GM18526 (cell line): ENCODE data around the gene ZMIZ2.

Source experiments
- POLR2A ChIP-seq: IDR thresholded peaks from 3 replicates; pipeline ENCODE4 v1.6.1; 2011; ENCODE audit not compliant: insufficient read length; ENCODE audit errors: extremely low read depth

The ZMIZ2 gene

DNA sequence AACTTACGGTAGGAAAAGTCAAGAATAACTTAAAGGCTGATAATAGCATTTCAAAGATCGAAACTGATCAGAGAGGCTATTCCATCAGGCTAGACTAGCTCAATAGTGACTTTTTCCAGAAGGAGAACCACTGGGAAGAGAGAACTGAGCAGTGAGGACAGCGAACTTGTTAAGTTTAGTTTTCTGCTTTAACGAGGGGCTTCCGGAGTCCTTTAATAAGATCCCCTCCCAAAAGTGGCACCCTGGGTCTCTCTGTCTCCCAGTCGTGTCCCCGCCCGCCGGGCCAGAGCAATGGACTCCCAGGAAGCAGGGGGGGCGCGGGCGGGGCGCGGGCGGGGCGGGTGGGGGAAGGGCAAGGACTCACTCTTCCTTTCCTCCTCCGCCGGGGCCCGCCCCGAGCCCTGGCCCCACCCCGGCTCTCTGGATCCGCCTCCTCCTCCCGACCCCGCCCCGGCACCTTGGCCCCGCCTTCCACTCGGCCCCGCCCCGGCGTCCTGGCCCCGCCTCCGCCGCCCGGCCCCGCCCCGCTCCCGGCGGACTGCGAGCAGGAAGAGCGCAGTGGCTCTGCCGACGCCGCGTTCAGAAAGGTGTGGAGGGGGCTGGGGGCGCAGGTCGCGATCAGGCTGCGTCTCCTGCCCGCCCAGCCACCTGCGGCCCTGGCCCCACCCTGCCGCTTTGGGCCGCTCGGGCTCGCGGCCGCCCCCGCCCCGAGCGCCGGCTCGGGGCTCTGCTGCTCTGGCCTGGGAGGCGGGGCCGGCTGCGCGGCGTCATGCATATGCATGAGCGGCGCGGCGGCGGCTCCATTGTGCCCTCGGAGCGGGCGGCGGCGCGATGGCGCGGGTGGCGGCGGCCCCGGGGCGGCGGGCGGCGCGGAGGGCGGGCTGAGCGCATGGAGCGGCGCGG, at the start of gene ZMIZ2:
Gene ZMIZ2 (plus strand): TSS at position 803 of the 903 bp plus-strand sequence. CDS start 7,403 bp downstream, outside the sequence.
- peak; percentile 65 for TF ChIP-seq POLR2A

DNA sequence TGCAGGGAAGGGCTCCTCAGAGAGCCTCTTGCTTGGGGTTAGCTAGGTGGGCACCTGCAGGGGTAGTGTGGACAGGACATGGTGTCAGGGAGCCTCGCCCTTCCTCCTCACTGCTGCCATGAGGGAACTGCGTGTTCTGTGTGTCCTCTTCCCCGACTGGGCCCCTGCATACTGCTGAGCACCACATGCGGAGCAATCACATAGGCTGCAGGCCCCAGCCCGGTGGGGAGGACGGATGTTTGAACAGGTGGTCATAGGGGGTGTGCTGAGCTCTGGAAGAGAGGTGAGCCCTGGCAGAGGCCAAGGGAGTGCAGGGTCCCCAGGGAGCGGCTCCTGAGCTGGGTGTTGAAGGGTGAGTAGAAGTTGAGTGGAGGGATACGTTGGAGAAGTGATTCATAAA, 48.3 kb upstream of the ZMIZ2 start:
- TF ChIP-seq POLR2A: no peak

DNA sequence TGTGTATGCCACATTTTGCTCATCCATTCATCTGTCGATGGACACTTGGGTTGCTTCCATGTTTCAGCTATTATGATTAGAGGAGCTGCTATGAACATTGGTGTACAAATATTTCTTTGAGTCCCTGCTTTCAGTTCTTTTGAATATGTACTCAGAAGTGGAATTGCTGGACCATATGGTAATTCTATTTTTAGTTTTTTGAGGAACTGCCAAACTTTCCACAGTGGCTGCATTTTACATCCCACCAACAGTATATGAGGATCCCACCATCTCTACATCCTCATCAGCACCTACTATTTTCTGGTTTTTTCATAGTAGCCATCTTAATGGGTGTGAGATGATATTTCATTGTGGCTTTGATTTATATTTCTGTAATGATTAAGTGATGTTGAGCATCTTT, 44.7 kb upstream of the ZMIZ2 start:
- TF ChIP-seq POLR2A: no peak

GRCh38 chr7:44705434-44705833, 43.2 kb upstream of the ZMIZ2 start:
- TF ChIP-seq POLR2A: no peak

- TF ChIP-seq POLR2A: no peak
These were observed 41.7 kb upstream of the ZMIZ2 start for GRCh38 chr7:44706788-44707557.

DNA sequence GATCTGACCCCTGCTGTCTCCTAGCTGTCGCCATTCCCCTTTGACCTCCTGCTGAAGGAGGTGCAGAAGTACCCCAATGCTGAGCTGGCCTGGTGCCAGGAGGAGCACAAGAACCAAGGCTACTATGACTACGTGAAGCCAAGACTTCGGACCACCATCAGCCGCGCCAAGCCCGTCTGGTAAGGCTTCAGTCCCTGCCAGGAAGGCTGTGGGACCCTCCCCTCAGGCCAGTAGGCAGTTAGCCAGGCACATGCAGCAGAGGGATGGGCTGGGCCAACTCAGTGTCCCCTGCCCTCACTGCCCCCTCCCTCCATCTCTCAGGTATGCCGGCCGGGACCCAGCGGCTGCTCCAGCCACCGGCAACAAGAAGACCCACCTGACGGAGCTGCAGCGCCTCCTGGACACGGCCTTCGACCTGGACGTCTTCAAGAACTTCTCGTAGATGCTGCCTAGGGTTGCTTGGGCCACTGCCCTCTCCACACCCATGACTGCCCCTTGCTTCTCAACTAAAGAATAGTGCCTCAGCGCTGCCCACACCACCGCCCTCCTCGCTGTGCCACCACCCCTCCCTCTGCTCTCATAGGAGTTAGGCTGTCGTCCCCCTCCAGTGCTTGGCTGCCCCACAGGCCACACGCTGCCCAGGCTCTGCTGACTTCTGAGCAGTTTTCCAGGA, 41.0 kb upstream of the ZMIZ2 start:
- TF ChIP-seq POLR2A: no peak

DNA sequence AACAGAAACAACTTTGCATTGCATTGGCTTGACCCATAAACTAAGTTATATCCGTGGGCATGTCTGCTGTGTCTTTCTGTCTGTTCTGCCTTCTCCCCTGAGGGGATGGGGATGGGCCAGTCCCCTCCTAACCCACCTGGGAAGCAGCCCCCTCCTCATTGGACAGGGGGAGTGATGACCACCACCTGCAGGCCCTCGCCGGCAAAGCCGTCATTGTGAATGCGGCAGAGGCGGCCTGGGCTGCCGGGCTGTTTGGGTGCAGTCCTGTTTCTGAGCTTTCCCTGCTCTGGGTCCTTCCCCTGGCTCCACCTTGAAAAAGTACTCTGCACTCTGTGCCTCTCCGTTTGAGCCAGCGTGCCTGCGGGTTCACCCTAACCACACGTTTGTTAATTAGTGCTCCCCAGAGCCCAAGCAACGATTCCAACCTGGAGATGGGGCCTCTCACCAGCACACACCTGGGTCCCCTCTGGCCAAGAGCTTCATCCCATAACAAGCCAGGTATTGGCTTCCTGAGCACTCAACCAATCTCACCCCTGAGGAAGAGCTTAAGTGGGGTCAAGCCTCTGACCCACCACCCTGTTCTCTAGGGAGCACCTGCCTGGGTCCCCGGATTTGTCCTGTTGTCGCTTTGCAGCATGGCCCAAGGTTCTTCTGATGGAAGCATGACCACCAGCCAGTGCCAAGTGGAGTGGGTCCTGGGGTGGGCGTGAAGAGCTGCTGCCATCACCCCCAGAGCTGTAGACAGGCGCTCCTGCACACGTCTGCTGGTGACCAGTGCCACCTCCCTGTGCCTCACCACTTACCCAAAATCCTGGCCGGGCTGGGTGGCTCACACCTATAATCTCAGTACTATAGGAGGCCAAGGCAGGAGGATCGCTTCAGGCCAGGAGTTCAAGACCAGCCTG, 39.4 kb upstream of the ZMIZ2 start:
- TF ChIP-seq POLR2A: no peak

GRCh38 chr7:44709945-44710596, 38.6 kb upstream of the ZMIZ2 start:
- TF ChIP-seq POLR2A: no peak

- TF ChIP-seq POLR2A: no peak
These were observed 37.1 kb upstream of the ZMIZ2 start for GRCh38 chr7:44711528-44711927.

- no peak for TF ChIP-seq POLR2A
These were observed 36.6 kb upstream of the ZMIZ2 start for GRCh38 chr7:44712012-44712411.

- no peak for TF ChIP-seq POLR2A
These were observed 35.5 kb upstream of the ZMIZ2 start for GRCh38 chr7:44713141-44713540.

DNA sequence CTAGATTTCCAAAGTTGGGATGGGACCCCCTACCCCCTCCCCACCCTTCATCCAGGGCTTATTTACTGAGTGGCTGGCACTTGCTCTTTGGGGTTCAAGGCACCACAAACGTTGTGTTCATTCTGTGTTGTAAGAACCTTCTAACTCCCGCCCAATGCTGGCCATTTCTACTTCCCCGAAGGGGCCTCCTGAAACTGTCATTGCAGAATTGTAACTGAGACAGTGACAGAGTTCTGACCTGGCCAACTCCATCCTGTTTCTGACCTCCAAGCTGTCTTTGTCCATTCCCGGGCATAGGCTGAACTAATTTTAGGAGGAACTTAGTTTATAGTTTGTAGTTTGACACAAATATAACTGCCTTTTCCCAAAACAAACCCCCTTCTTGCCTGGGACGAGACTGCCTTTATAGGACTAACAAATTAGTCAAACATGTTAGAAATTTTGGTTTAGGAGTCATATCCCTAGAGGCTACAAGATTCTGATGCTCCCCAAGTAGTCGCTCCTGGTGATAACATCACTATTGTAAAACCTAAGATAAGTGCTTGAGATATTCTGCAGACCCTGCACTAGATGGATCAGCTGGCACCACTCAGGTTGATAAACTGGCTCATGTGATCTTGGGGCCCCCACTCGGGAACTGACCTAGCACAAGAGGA, 34.8 kb upstream of the ZMIZ2 start:
- TF ChIP-seq POLR2A: no peak

- no peak for TF ChIP-seq POLR2A
These were observed 32.4 kb upstream of the ZMIZ2 start for GRCh38 chr7:44716205-44716604.

DNA sequence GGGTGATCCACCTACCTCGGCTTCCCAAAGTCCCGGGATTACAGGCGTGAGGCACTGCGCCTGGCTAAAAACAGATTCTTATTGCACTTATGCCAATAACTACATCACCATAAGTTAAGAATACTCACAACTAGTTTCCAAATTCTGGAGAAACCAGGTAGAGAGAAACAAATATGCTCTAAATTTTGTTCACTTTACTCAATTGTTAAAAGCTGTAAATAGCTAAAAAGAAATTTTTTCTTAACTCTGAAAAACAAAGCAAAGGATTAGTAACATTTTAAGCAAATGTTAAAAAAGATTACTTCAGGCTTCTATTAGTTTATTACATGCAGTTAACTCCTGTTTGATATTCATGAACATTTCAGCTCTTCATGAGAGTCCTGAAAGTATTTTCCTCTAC, 28.3 kb upstream of the ZMIZ2 start:
- TF ChIP-seq POLR2A: no peak
